Vein endothelial cell (primary cell): ENCODE results near the gene ISYNA1. TPM values are rescaled to one million over a fixed set of nuclear protein-coding genes. Genes with fewer than 3 reads are reported as not detected.
A peak's percentile ranks its signal among the peaks of the same experiment; 100 is the strongest.

Experiments used
- small RNA-seq: library from RNA; depleted of rRNA; stranded (forward); fragments of <200 nt; gene quantifications from one replicate; pipeline ENCODE3, GENCODE V24; 2012
- total RNA-seq: library from RNA; depleted of rRNA; stranded (reverse); fragments of >200 nt; gene quantifications from 2 replicates; pipeline ENCODE4 v1.2.3, GENCODE V29; 2012

ISYNA1 gene
- 26.7 and 47.4 TPM in 2 replicates for total RNA-seq

GRCh38 chr19:18437491-18438330 is at the start of gene ISYNA1:
ISYNA1 (minus strand) TSS chr19:18438133; CDS start chr19:18437979, 154 bp downstream.

DNA sequence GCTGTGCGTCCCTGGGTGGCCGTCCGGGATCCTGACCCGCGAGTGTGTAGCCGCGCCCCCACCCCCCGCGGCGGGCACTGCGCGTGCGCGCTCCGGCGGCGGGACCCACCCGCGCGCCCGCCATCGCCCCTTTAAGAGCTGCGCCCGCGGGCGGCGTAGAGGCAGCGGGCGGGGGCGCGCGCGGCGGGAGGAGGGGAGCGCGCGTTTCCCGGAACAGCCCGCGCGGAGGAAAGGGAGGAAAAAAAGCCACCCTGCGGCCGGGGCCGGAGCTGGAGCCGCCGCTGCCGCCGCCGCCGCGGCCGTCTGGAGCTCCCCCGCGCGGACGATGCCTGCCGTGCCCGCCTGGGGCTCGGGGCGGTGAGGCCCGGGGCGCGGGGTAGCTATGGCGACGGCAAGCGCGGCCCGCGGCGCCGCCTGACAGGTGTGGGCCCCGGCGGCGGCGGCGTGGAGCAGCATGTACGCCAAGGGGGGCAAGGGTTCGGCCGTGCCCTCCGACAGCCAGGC is 18.7 kb downstream of the ISYNA1 start, which contains the start of gene SSBP4:
Gene SSBP4, plus strand, starts transcription at position 204 of the 504 bp plus-strand sequence. Its CDS starts 251 bp downstream, at position 455.

GRCh38 chr19:18397242-18398202 is 40.4 kb downstream of the ISYNA1 start, which contains the start of gene LRRC25:
LRRC25 (minus strand) TSS chr19:18397622; CDS start chr19:18396963, 659 bp downstream.

DNA sequence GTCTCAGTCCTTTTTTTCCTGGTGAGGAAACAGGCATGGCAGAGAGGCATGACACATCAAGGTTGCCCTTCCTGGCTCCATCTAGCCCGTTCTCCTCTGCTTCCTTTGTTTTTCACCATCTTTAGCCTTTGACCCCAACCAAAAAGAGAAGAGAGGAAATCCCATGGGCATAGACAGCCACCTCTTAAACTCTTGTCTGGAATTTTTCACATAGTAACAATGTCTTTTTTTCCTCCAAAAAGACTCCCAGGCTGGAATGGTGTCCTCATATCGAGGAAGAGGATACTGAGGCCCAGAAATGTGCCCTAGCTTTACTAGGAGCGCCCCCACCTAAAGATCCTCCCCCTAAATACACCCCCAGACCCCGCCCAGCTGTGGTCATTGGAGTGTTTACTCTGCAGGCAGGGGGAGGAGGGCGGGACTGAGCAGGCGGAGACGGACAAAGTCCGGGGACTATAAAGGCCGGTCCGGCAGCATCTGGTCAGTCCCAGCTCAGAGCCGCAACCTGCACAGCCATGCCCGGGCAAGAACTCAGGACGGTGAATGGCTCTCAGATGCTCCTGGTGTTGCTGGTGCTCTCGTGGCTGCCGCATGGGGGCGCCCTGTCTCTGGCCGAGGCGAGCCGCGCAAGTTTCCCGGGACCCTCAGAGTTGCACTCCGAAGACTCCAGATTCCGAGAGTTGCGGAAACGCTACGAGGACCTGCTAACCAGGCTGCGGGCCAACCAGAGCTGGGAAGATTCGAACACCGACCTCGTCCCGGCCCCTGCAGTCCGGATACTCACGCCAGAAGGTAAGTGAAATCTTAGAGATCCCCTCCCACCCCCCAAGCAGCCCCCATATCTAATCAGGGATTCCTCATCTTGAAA is 52.0 kb downstream of the ISYNA1 start, which contains the start of gene GDF15:
Gene GDF15, plus strand, starts transcription at position 484 of the 868 bp plus-strand sequence. Its CDS starts 32 bp downstream, at position 516.

Small RNAs within 50 kb of the gene (small RNA-seq; reads per million reads assigned to genes)
- 0.93 reads per million, percentile 56 among the genes with 10 or more reads in this experiment for gene MIR3189

Other genes starting within 250 kb of the ISYNA1 start
- gene MPV17L2, start 244.9 kb downstream of the ISYNA1 start, total RNA-seq, result 12.1 and 12.7 TPM in 2 replicates
- gene RAB3A, start 234.1 kb downstream of the ISYNA1 start, total RNA-seq, result 0.65 and 0.67 TPM in 2 replicates
- gene PDE4C, start 211.7 kb downstream of the ISYNA1 start, total RNA-seq, result 0.33 TPM in 1 of 2 replicates, not detected in the other
- gene IQCN, start 163.7 kb downstream of the ISYNA1 start, total RNA-seq, result 0.29 and 0.33 TPM in 2 replicates
- 91.6 and 136 TPM in 2 replicates for gene JUND, start 156.5 kb downstream of the ISYNA1 start, total RNA-seq
- gene LSM4, start 115.1 kb downstream of the ISYNA1 start, total RNA-seq, result 120 and 135 TPM in 2 replicates
- 19.3 and 21.9 TPM in 2 replicates for gene PGPEP1, start 97.5 kb downstream of the ISYNA1 start, total RNA-seq
- gene GDF15, start 52.0 kb downstream of the ISYNA1 start, total RNA-seq, result 87.0 and 159 TPM in 2 replicates
- not detected in 2 replicates for gene LRRC25, start 40.5 kb downstream of the ISYNA1 start, total RNA-seq
- 93.7 and 138 TPM in 2 replicates for gene SSBP4, start 18.7 kb downstream of the ISYNA1 start, total RNA-seq
- gene ELL, start 83.9 kb upstream of the ISYNA1 start, total RNA-seq, result 18.0 and 19.9 TPM in 2 replicates
- gene FKBP8, start 105.4 kb upstream of the ISYNA1 start, total RNA-seq, result 150 and 249 TPM in 2 replicates
- 123 and 137 TPM in 2 replicates for gene KXD1, start 119.7 kb upstream of the ISYNA1 start, total RNA-seq
- 813 and 914 TPM in 2 replicates for gene UBA52, start 133.7 kb upstream of the ISYNA1 start, total RNA-seq
- gene REX1BD, start 150.7 kb upstream of the ISYNA1 start, total RNA-seq, result 53.1 and 59.8 TPM in 2 replicates
- gene CRLF1, start 168.7 kb upstream of the ISYNA1 start, total RNA-seq, result 0.48 and 0.98 TPM in 2 replicates
- gene TMEM59L, start 174.7 kb upstream of the ISYNA1 start, total RNA-seq, result under 0.01 and 0.10 TPM in 2 replicates
- gene KLHL26, start 198.9 kb upstream of the ISYNA1 start, total RNA-seq, result 3.2 and 5.2 TPM in 2 replicates
- 2.1 and 3.6 TPM in 2 replicates for gene CRTC1, start 245.5 kb upstream of the ISYNA1 start, total RNA-seq